HCT116 (cell line): ENCODE data around the gene FAM131C. TPM values are rescaled to one million over a fixed set of nuclear protein-coding genes. Genes with fewer than 3 reads are reported as not detected.

Experiments used
- ATAC-seq: fragments of 200-7000 bp; cut with Tn5 transposase; 2 replicates; pipeline ENCODE4 v1.9.1; 2020; ENCODE audit warnings: mild to moderate bottlenecking, moderate library complexity
- BruUV-seq: library from RNA; stranded (reverse); fragments of 400-500 nt; replicated peaks from 2 replicates; lab custom pipeline; 2021; lab: Mats Ljungman, UMichigan
- CTCF ChIA-PET: fragments of 300-600 bp; sonication (Branson Sonifier 250); formaldehyde crosslinking; loops from one replicate; lab custom pipeline; 2021; ENCODE audit warnings: antibody characterized with exemption; lab: Charles Lee
- POLR2A ChIA-PET: fragments of 300-600, 350-600 bp; sonication (Branson Sonifier 250); formaldehyde crosslinking; loops from one replicate; lab custom pipeline; 2021; ENCODE audit warnings: antibody characterized with exemption; lab: Charles Lee
- RAD21 ChIA-PET, 2 experiments: fragments of 300-600 bp; sonication (Branson Sonifier 250); formaldehyde crosslinking; loops; one replicate each; lab custom pipeline; 2023; ENCODE audit warnings: low total read pairs in 2 of 2; ENCODE audit not compliant: uncharacterized antibody in 2 of 2, unreplicated experiment in 2 of 2, low non-redundant PET in 1 of 2; lab: Charles Lee
- DNase-seq: peaks from one replicate; pipeline ENCODE4 v3.0.0-alpha.2; 2010; ENCODE audit warnings: low read depth, low spot score
- H2AFZ ChIP-seq: fragments of 200-600 bp; shearing (Covaris generic), sonication (generic); 2 replicates; pipeline ENCODE4 v1.6.1; 2017; ENCODE audit warnings: low read depth, mixed run types, mixed read lengths, antibody characterized with exemption, low read length; ENCODE audit not compliant: poor library complexity, severe bottlenecking
- H3K27ac ChIP-seq: 2 replicates; pipeline ENCODE4 v1.5.1; 2012; ENCODE audit warnings: low read depth, low read length
- H3K27me3 ChIP-seq: fragments of 200-600 bp; sonication (generic); 2 replicates; pipeline ENCODE4 v1.6.1; 2016; ENCODE audit warnings: mixed run types, low read length, mixed read lengths; ENCODE audit not compliant: insufficient read depth
- H3K36me3 ChIP-seq, 2 experiments: fragments of 200-500 bp in 1 of 2; fragments of 200-600 bp in 1 of 2; sonication (Bioruptor generic) in 1 of 2; sonication (generic) in 1 of 2; 2 replicates each; pipeline versions ENCODE4 v1.5.1 to v1.6.1; 2014 to 2016; ENCODE audit warnings: low read length in 2 of 2, inconsistent platforms in 1 of 2, mixed read lengths in 1 of 2, mixed run types in 1 of 2; ENCODE audit not compliant: insufficient read depth in 2 of 2, control insufficient read depth in 1 of 2
- H3K4me1 ChIP-seq, 2 experiments: fragments of 200-600 bp in 1 of 2; sonication (generic) in 1 of 2; 2 replicates each; pipeline versions ENCODE4 v1.5.1 to v1.6.1; 2012 to 2017; ENCODE audit warnings: low read length in 2 of 2, inconsistent platforms in 1 of 2, mild to moderate bottlenecking in 1 of 2, mixed read lengths in 1 of 2, mixed run types in 1 of 2, moderate library complexity in 1 of 2; ENCODE audit not compliant: insufficient read depth in 2 of 2, control insufficient read depth in 1 of 2
- H3K4me2 ChIP-seq: fragments of 200-600 bp; sonication (generic); 2 replicates; pipeline ENCODE4 v1.6.1; 2017; ENCODE audit warnings: mixed run types, low read length, mixed read lengths
- H3K4me3 ChIP-seq, 2 experiments: fragments of 200-600 bp in 1 of 2; sonication (generic) in 1 of 2; replicated peaks in 1 of 2; 2 replicates each; pipeline ENCODE4 v1.5.1; 2011 to 2016; ENCODE audit warnings: low read length in 2 of 2, control low read depth in 1 of 2, low read depth in 1 of 2, mild to moderate bottlenecking in 1 of 2, mixed read lengths in 1 of 2, mixed run types in 1 of 2
- H3K79me2 ChIP-seq: fragments of 200-600 bp; sonication (generic); 2 replicates; pipeline ENCODE4 v1.6.1; 2017; ENCODE audit warnings: mild to moderate bottlenecking, mixed run types, low read length, moderate library complexity, mixed read lengths; ENCODE audit not compliant: insufficient read depth
- H3K9ac ChIP-seq: fragments of 200-600 bp; sonication (generic); 2 replicates; pipeline ENCODE4 v1.6.1; 2016; ENCODE audit warnings: low read length, mixed read lengths
- H3K9me2 ChIP-seq: fragments of 200-600 bp; sonication (generic), shearing (Covaris generic); 2 replicates; pipeline ENCODE4 v1.6.1; 2017; ENCODE audit warnings: mixed run types, mild to moderate bottlenecking, moderate library complexity; ENCODE audit not compliant: insufficient read depth
- H3K9me3 ChIP-seq, 2 experiments: fragments of 200-500 bp in 1 of 2; fragments of 200-600 bp in 1 of 2; sonication (Bioruptor generic) in 1 of 2; sonication (generic) in 1 of 2; 2 replicates each; pipeline ENCODE4 v1.6.1; 2014 to 2017; ENCODE audit warnings: low read length in 2 of 2, mixed read lengths in 2 of 2, inconsistent platforms in 1 of 2, low read depth in 1 of 2, mild to moderate bottlenecking in 1 of 2, mixed run types in 1 of 2, moderate library complexity in 1 of 2; ENCODE audit not compliant: control insufficient read depth in 1 of 2, insufficient read depth in 1 of 2
- H4K20me1 ChIP-seq: fragments of 200-600 bp; sonication (generic), shearing (Covaris generic); 2 replicates; pipeline ENCODE4 v1.6.1; 2017; ENCODE audit warnings: mixed run types, mild to moderate bottlenecking, moderate library complexity; ENCODE audit not compliant: insufficient read depth
- EGR1 ChIP-seq: IDR thresholded peaks from 2 replicates; pipeline ENCODE4 v1.6.1; 2012; ENCODE audit warnings: low read depth
- EZH2 ChIP-seq: fragments of 200-600 bp; sonication (generic); IDR thresholded peaks from 2 replicates; pipeline ENCODE4 v1.6.1; 2017; ENCODE audit warnings: antibody characterized with exemption, mixed run types
- EZH2phosphoT487 ChIP-seq: fragments of 200-600 bp; IDR thresholded peaks from 2 replicates; pipeline ENCODE4 v1.6.1; 2018; ENCODE audit warnings: antibody characterized with exemption, borderline replicate concordance
- FOSL1 ChIP-seq: IDR thresholded peaks from 2 replicates; pipeline ENCODE4 v1.6.1; 2012; ENCODE audit warnings: low read depth
- MAX ChIP-seq: IDR thresholded peaks from 2 replicates; pipeline ENCODE4 v1.6.1; 2012
- SIN3A ChIP-seq: IDR thresholded peaks from 2 replicates; pipeline ENCODE4 v1.6.1; 2012; ENCODE audit warnings: low read depth
- SP1 ChIP-seq: IDR thresholded peaks from 2 replicates; pipeline ENCODE4 v1.6.1; 2012; ENCODE audit warnings: low read depth
- SRF ChIP-seq: IDR thresholded peaks from 2 replicates; pipeline ENCODE4 v1.6.1; 2012; ENCODE audit warnings: low read depth
- TCF7L2 ChIP-seq: IDR thresholded peaks from 2 replicates; pipeline ENCODE4 v1.7.0; 2011; ENCODE audit warnings: borderline replicate concordance, inconsistent platforms; ENCODE audit not compliant: insufficient read depth, insufficient read length; ENCODE audit errors: extremely low read depth
- YY1 ChIP-seq: IDR thresholded peaks from 2 replicates; pipeline ENCODE4 v1.6.1; 2011; ENCODE audit warnings: low read length, low read depth, moderate library complexity, mild to moderate bottlenecking; ENCODE audit not compliant: insufficient replicate concordance; ENCODE audit errors: extremely low read depth
- ZFX ChIP-seq: fragments of 450-650 bp; IDR thresholded peaks from 2 replicates; pipeline ENCODE4 v1.6.1; 2017
- intact Hi-C: fragments of 100-400 bp; cut with micrococcal nuclease; formaldehyde crosslinking; loops from 2 replicates; pipeline ENCODE4 v1.10.0; 2022
- total RNA-seq: library from RNA; stranded (reverse); gene quantifications from one replicate; pipeline ENCODE4 v1.2.1, GENCODE V29; 2021; ENCODE audit not compliant: unreplicated experiment
- TF ChIP-seq, protein P1 (sequence below): IDR thresholded peaks from 2 replicates; pipeline ENCODE4 v1.6.1; 2011; ENCODE audit warnings: mild to moderate bottlenecking, low read length, moderate library complexity; ENCODE audit not compliant: insufficient replicate concordance; ENCODE audit errors: extremely low read depth
- TF ChIP-seq, protein P2 (sequence below): IDR thresholded peaks from 2 replicates; pipeline ENCODE4 v1.6.1; 2012

FAM131C gene
- total RNA-seq, 1 experiment from 2014 or later = 11.6 TPM

- TF ChIP-seq SIN3A (no peak), MAX (no peak), SP1 (no peak), YY1 (no peak)
- Histone ChIP-seq H3K9me3 (no peaks in the 10 kb centered on the region), H3K79me2 (no peaks in the 10 kb centered on the region), H4K20me1 (no peaks in the 10 kb centered on the region; the same call in 1 of the 2 replicates), H3K27ac (no peak overlapping the region), H3K4me1 (peaks cover 2 to 22% of the 10 kb centered on the region in 2 experiments; a peak in 3 of 4 replicates), H3K4me2 (no peak overlapping the region), H3K9me2 (no peaks in the 10 kb centered on the region), H3K27me3 (no peaks in the 10 kb centered on the region), H3K36me3 (peaks cover 8 to 11% of the 10 kb centered on the region in 2 experiments), H2AFZ (no peak overlapping the region), H3K9ac (no peak overlapping the region), H3K4me3 (no peak overlapping the region)
- no TSS peak for BruUV-seq
- intact Hi-C loops = no loop called here
- ChIA-PET POLR2A (no interaction called here), CTCF (interaction anchor here (3.7 kb wide), 1 partner anchor 37 kb away, joined by 12 read pairs; no protein-coding TSS in a partner anchor), RAD21 (no interaction called here)
- no peak for ATAC-seq
- no peak for DNase-seq
Observed at GRCh38 chr1:16119504-16119903, 46.1 kb upstream of the FAM131C start.

DNA sequence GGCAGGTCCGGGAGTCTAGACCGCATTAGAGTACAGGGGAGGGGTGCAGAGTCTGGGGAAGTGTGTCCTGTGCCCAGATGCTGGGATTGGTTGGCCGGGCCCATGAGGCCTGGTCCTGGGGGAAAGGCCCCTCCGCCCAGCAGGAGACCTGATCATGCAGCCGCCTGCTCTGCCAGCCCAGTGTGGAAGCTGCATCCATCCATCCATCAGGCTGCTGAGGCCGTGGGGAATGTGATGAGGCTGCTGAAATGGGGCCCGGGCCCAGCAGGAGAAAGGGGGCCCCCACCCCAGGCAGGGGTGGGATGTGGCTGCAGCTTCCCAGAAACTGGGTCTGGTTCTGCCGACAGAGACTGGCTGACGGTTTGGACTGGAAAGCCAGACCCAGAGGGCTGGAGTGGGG is 45.3 kb upstream of the FAM131C start:
- H3K9me3 ChIP-seq = no peaks in the 10 kb centered on the region
- intact Hi-C loops = no loop called here
- H3K79me2 ChIP-seq = no peaks in the 10 kb centered on the region
- POLR2A ChIA-PET = no interaction called here
- no peaks in the 10 kb centered on the region for H3K9me2 ChIP-seq
- no peak overlapping the region for H3K4me2 ChIP-seq
- H2AFZ ChIP-seq = no peak overlapping the region
- H3K4me1 ChIP-seq = peaks cover 2 to 20% of the 10 kb centered on the region in 2 experiments; a peak in 3 of 4 replicates
- DNase-seq (no peak), ATAC-seq (no peak)
- H3K36me3 ChIP-seq = peaks cover 2 to 3% of the 10 kb centered on the region in 2 experiments; a peak in 3 of 4 replicates
- H3K4me3 ChIP-seq = no peak overlapping the region
- BruUV-seq = no TSS peak
- TF ChIP-seq MAX (no peak), EZH2phosphoT487 (no peak), SRF (no peak), ZFX (no peak), SIN3A (no peak), FOSL1 (no peak), EGR1 (no peak), SP1 (no peak), EZH2 (no peak), TCF7L2 (no peak)
- TF ChIP-seq, protein P1, sequence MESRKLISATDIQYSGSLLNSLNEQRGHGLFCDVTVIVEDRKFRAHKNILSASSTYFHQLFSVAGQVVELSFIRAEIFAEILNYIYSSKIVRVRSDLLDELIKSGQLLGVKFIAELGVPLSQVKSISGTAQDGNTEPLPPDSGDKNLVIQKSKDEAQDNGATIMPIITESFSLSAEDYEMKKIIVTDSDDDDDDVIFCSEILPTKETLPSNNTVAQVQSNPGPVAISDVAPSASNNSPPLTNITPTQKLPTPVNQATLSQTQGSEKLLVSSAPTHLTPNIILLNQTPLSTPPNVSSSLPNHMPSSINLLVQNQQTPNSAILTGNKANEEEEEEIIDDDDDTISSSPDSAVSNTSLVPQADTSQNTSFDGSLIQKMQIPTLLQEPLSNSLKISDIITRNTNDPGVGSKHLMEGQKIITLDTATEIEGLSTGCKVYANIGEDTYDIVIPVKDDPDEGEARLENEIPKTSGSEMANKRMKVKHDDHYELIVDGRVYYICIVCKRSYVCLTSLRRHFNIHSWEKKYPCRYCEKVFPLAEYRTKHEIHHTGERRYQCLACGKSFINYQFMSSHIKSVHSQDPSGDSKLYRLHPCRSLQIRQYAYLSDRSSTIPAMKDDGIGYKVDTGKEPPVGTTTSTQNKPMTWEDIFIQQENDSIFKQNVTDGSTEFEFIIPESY = no peak
- TF ChIP-seq, protein P2, sequence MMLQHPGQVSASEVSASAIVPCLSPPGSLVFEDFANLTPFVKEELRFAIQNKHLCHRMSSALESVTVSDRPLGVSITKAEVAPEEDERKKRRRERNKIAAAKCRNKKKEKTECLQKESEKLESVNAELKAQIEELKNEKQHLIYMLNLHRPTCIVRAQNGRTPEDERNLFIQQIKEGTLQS = no peak
- CTCF ChIA-PET = interaction anchor here (3.7 kb wide), 1 partner anchor 36 kb away, joined by 12 read pairs; no protein-coding TSS in a partner anchor
- no peaks in the 10 kb centered on the region; the same call in 1 of the 2 replicates for H4K20me1 ChIP-seq
- H3K9ac ChIP-seq = no peak overlapping the region
- RAD21 ChIA-PET = no interaction called here
- no peak overlapping the region for H3K27ac ChIP-seq
- H3K27me3 ChIP-seq = no peaks in the 10 kb centered on the region
